Osteocyte (in vitro differentiated cells): Measurements from ENCODE around the gene TGFBR1. TPM values are rescaled to one million over a fixed set of nuclear protein-coding genes. Genes with fewer than 3 reads are reported as not detected.
A peak's percentile ranks its signal among the peaks of the same experiment; 100 is the strongest.
"Not testable (repeated sequence)": the region's sequence is repeated elsewhere in the genome, so short reads cannot be mapped to it uniquely, and the experiment has no call there.

Source experiments
- DNase-seq: peaks from one replicate; pipeline ENCODE4 v3.0.0; 2021; ENCODE audit warnings: mixed read lengths; ENCODE audit not compliant: unreplicated experiment; ENCODE audit errors: extremely low spot score
- H3K27ac Mint-ChIP-seq: one replicate; pipeline ENCODE4 v1.8.0; 2021; ENCODE audit warnings: mild to moderate bottlenecking, mixed read lengths; ENCODE audit not compliant: unreplicated experiment
- H3K27me3 Mint-ChIP-seq: one replicate; pipeline ENCODE4 v1.8.0; 2021; ENCODE audit warnings: mixed read lengths; ENCODE audit not compliant: unreplicated experiment
- H3K36me3 Mint-ChIP-seq: one replicate; pipeline ENCODE4 v1.8.0; 2021; ENCODE audit warnings: mixed read lengths; ENCODE audit not compliant: unreplicated experiment
- H3K4me1 Mint-ChIP-seq: one replicate; pipeline ENCODE4 v1.8.0; 2021; ENCODE audit warnings: mixed read lengths; ENCODE audit not compliant: unreplicated experiment
- H3K4me3 Mint-ChIP-seq: one replicate; pipeline ENCODE4 v1.8.0; 2021; ENCODE audit warnings: mild to moderate bottlenecking, moderate library complexity, mixed read lengths; ENCODE audit not compliant: unreplicated experiment
- H3K9me3 Mint-ChIP-seq: one replicate; pipeline ENCODE4 v1.8.0; 2021; ENCODE audit warnings: mixed read lengths; ENCODE audit not compliant: unreplicated experiment
- total RNA-seq: library from RNA; stranded (reverse); gene quantifications from 2 replicates; pipeline ENCODE4 v1.2.1, GENCODE V29; 2021
- TF ChIP-seq, protein P1 (sequence below): fragments of 200-600 bp; sonication (generic); IDR thresholded peaks from 2 replicates; pipeline ENCODE4 v1.5.0; 2021; ENCODE audit warnings: antibody characterized with exemption, mild to moderate bottlenecking, moderate library complexity

Gene TGFBR1
- total RNA-seq, 1 donor from 2014 or later, result 56.7 TPM

DNA sequence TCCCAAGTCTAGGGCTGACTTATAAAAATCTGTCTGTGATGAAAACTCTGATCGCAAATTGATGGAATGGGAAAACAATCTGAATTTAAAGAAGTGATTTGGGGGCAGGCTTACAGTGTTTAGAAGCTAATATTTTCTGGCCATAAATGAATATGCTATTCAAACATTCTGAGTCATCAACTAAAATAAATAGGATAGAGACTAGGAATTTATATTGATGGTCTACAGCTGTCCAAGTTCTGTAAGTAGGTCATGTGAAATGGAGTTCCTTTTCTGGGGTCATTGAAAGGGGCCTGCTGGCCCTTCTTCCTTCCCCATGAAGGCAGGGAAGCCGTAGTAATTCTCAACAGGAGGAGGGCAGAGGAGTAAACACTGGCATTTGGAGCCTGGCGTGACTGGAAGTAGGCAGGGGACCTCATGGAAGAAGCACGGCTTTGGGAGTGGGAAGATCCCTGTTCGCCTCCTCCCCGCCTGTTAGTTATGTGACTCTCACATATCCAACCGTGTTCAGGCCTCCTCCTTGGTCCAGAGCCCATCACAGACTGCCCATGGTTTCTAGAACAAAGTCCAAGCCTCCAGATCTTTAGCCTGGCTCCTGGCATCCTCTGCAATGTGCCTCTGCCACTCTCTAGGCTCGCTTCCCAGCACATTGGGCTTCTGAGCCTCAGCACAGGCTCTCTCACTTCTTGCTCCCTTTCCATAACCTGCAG is 85.1 kb downstream of the TGFBR1 start:
- H3K4me1 Mint-ChIP-seq, result peaks cover 4% of the 10 kb centered on the region
- no peak overlapping the region for H3K4me3 Mint-ChIP-seq
- no peaks in the 10 kb centered on the region for H3K36me3 Mint-ChIP-seq
- TF ChIP-seq, protein P1, sequence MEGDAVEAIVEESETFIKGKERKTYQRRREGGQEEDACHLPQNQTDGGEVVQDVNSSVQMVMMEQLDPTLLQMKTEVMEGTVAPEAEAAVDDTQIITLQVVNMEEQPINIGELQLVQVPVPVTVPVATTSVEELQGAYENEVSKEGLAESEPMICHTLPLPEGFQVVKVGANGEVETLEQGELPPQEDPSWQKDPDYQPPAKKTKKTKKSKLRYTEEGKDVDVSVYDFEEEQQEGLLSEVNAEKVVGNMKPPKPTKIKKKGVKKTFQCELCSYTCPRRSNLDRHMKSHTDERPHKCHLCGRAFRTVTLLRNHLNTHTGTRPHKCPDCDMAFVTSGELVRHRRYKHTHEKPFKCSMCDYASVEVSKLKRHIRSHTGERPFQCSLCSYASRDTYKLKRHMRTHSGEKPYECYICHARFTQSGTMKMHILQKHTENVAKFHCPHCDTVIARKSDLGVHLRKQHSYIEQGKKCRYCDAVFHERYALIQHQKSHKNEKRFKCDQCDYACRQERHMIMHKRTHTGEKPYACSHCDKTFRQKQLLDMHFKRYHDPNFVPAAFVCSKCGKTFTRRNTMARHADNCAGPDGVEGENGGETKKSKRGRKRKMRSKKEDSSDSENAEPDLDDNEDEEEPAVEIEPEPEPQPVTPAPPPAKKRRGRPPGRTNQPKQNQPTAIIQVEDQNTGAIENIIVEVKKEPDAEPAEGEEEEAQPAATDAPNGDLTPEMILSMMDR, result no peak
- H3K9me3 Mint-ChIP-seq, result no peaks in the 10 kb centered on the region
- H3K27ac Mint-ChIP-seq, result no peak overlapping the region
- no peak for DNase-seq
- peaks cover 62% of the 10 kb centered on the region for H3K27me3 Mint-ChIP-seq

DNA sequence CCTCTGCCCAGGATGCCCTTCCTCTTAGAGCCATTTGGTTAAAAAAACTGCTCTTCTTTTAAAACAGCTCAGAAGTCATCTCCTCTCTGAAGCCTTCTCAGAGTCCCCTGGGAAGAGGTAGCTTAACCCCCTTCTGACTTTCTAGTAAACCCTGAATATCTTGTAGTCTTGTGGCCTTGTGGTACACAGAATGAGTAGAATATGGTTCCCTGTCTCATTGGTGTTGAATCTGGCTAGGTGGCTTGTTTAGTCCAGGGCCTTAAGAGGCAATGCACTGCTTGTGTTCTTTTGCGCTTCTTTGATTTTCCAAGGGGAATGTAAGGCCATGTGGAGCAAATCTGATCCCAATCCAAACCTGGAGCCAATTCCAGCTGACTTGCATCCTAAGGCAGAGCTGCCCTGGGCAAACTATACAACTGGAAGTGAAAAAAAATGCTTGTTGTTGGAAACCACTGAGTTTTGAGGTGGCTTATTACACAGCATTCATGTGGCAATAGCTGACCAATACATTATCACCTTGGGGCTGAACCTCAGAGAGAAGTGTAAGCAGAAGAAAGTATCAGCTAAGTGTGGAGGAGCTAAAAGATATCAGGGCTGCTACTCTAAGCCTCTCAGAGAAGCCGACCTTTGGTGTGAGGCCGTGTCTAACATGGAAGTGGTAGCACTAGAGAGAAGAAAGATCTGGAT is 85.8 kb downstream of the TGFBR1 start:
- H3K27ac Mint-ChIP-seq, result no peak overlapping the region
- no peaks in the 10 kb centered on the region for H3K9me3 Mint-ChIP-seq
- no peak overlapping the region for H3K4me3 Mint-ChIP-seq
- DNase-seq, result no peak
- peaks cover 4% of the 10 kb centered on the region for H3K4me1 Mint-ChIP-seq
- TF ChIP-seq, protein P1, result no peak
- no peaks in the 10 kb centered on the region for H3K36me3 Mint-ChIP-seq
- peaks cover 64% of the 10 kb centered on the region for H3K27me3 Mint-ChIP-seq

DNA sequence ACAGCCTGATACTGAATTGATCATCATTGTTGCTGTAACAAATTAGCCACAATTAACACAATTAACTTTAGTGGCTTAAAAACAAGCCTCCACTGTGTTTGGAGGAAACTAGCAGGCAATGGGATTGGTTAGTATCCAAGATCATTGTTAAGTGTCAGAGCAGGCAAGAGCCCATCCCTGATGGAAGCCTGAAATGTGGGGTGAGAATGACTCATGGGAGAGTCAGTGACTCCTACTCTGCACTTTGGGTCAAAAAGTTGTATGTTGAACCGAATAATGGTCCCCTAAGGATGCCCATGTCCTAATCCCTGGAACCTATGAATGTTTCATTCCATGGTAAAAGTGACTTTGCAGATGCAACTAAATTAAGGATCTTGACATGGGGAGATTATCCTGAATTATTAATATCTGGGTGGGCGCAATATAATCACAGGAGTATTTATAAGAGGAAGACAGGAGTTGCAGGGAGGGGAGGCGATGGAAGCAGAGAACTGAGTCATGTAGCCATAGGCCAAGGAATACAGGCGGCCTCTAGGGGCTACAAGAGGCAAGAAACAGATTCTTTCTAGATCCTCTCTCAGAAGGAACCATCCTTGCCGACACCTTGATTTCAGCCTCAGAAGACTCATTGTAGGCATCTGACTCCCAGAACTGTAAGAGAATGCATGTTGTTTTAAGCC is 88.0 kb downstream of the TGFBR1 start:
- no peak overlapping the region for H3K27ac Mint-ChIP-seq
- peaks cover 66% of the 10 kb centered on the region for H3K27me3 Mint-ChIP-seq
- TF ChIP-seq, protein P1, result peak; percentile 19
- H3K4me3 Mint-ChIP-seq, result no peak overlapping the region
- H3K9me3 Mint-ChIP-seq, result no peaks in the 10 kb centered on the region
- H3K4me1 Mint-ChIP-seq, result peaks cover 4% of the 10 kb centered on the region
- DNase-seq, result no peak
- H3K36me3 Mint-ChIP-seq, result peaks cover 2% of the 10 kb centered on the region

DNA sequence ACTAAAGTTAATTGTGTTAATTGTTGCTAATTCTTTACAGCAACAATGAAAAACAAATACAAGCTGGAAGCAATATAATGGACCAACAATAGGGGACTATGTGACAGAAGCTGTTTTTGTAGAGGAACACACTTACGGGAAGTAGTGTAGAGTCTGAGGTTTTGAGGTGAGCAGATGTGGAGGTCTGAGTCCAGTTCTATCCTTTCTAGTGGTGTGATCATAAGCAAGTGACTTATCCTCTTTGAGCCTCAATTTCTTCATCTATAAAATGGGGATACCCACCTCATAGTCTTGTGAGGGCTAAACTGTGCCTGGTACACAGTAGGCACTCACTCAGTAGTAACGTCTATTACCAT is 88.5 kb downstream of the TGFBR1 start:
- H3K36me3 Mint-ChIP-seq, result peaks cover 2% of the 10 kb centered on the region
- TF ChIP-seq, protein P1, result no peak

DNA sequence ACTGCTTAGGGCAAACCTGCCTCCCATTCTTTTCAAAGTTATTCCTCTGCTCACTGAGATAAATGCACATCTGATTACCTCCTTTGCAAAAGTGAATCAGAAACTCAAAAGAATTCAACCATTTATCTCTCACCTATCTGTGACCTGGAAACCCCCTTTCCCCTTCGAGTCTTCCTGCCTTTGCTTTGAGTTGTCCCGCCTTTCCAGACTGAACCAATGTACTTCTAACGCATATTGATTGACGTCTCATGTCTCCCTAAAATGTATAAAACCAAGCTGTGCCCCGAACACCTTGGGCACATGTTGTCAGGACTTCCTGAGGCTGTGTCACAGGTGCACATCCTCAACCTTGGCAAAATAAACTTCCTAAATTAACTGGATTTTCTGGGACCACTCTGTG is 91.6 kb downstream of the TGFBR1 start:
- H3K9me3 Mint-ChIP-seq, H3K27ac Mint-ChIP-seq, DNase-seq, H3K4me1 Mint-ChIP-seq, H3K4me3 Mint-ChIP-seq, H3K36me3 Mint-ChIP-seq: not testable (repeated sequence)
- H3K27me3 Mint-ChIP-seq, result peaks cover 56% of the 10 kb centered on the region

More for the DNA sequence above, 88.5 kb downstream of the TGFBR1 start:
- no peaks in the 10 kb centered on the region for H3K9me3 Mint-ChIP-seq
- H3K27ac Mint-ChIP-seq, result no peak overlapping the region
- peaks cover 4% of the 10 kb centered on the region for H3K4me1 Mint-ChIP-seq
- no peak overlapping the region for H3K4me3 Mint-ChIP-seq
- no peak for DNase-seq
- peaks cover 66% of the 10 kb centered on the region for H3K27me3 Mint-ChIP-seq
